SJSA1 (cell line): ENCODE results near the gene AFTPH. TPM values are rescaled to one million over a fixed set of nuclear protein-coding genes. Genes with fewer than 3 reads are reported as not detected.

Experiments
- DNase-seq, 2 experiments: peaks; one replicate each; pipeline ENCODE4 v3.0.0-alpha.2; 2015 to 2020; ENCODE audit warnings: low spot score in 2 of 2, low read depth in 1 of 2
- H3K27ac ChIP-seq: fragments of 250-450 bp; sonication (Bioruptor Pico); 2 replicates; pipeline ENCODE4 v1.5.1; 2020; ENCODE audit warnings: mild to moderate bottlenecking, moderate library complexity
- H3K27me3 ChIP-seq: fragments of 250-450 bp; sonication (Bioruptor Pico); replicated peaks from 2 replicates; pipeline ENCODE4 v1.5.1; 2020; ENCODE audit warnings: mild to moderate bottlenecking, moderate library complexity
- H3K36me3 ChIP-seq: fragments of 250-450 bp; sonication (Bioruptor Pico); 2 replicates; pipeline ENCODE4 v1.5.1; 2020; ENCODE audit warnings: mild to moderate bottlenecking
- H3K4me1 ChIP-seq: fragments of 250-450 bp; sonication (Bioruptor Pico); replicated peaks from 2 replicates; pipeline ENCODE4 v1.6.1; 2021; ENCODE audit warnings: mild to moderate bottlenecking
- H3K4me3 ChIP-seq: fragments of 250-450 bp; sonication (Bioruptor Pico); 2 replicates; pipeline ENCODE4 v1.5.1; 2020; ENCODE audit warnings: mild to moderate bottlenecking
- H3K9me3 ChIP-seq: fragments of 250-450 bp; sonication (Bioruptor Pico); replicated peaks from 2 replicates; pipeline ENCODE4 v1.5.1; 2020; ENCODE audit warnings: mild to moderate bottlenecking
- total RNA-seq: library from RNA; depleted of rRNA; stranded (reverse); fragments of >200 nt; shearing (Covaris generic); gene quantifications from 2 replicates; pipeline ENCODE4 v1.2.3, GENCODE V29; 2014

AFTPH gene
- total RNA-seq, 1 experiment from 2014 or later, result 24.4 TPM

- no peaks in the 10 kb centered on the region; the same call in 1 of the 2 replicates for H3K9me3 ChIP-seq
- no peak for DNase-seq
These were observed 109.0 kb downstream of the AFTPH start for GRCh38 chr2:64632835-64633819.

GRCh38 chr2:64634345-64635267, 110.5 kb downstream of the AFTPH start:
- Histone ChIP-seq H3K4me3 (no peak overlapping the region), H3K36me3 (peaks cover 75% of the 10 kb centered on the region), H3K9me3 (no peaks in the 10 kb centered on the region), H3K27ac (no peak overlapping the region), H3K27me3 (no peaks in the 10 kb centered on the region), H3K4me1 (no peaks in the 10 kb centered on the region)
- DNase-seq, result no peak

More at GRCh38 chr2:64632835-64633819, 109.0 kb downstream of the AFTPH start:
- Histone ChIP-seq H3K4me1 (no peaks in the 10 kb centered on the region), H3K27ac (no peak overlapping the region), H3K4me3 (no peak overlapping the region), H3K36me3 (peaks cover 75% of the 10 kb centered on the region), H3K27me3 (no peaks in the 10 kb centered on the region)

GRCh38 chr2:64635976-64636911, 112.1 kb downstream of the AFTPH start:
- Histone ChIP-seq H3K4me3 (no peak overlapping the region), H3K4me1 (peaks cover 9% of the 10 kb centered on the region), H3K27ac (no peak overlapping the region), H3K9me3 (no peaks in the 10 kb centered on the region), H3K27me3 (no peaks in the 10 kb centered on the region), H3K36me3 (peaks cover 64% of the 10 kb centered on the region)
- DNase-seq, result no peak

GRCh38 chr2:64637000-64637635, 113.0 kb downstream of the AFTPH start:
- no peak for DNase-seq
- Histone ChIP-seq H3K27me3 (no peaks in the 10 kb centered on the region), H3K36me3 (peaks cover 55% of the 10 kb centered on the region), H3K9me3 (no peaks in the 10 kb centered on the region), H3K4me1 (peaks cover 9% of the 10 kb centered on the region), H3K27ac (no peak overlapping the region), H3K4me3 (no peak overlapping the region)

- Histone ChIP-seq H3K27ac (no peak overlapping the region), H3K9me3 (no peaks in the 10 kb centered on the region), H3K27me3 (no peaks in the 10 kb centered on the region), H3K36me3 (peaks cover 47% of the 10 kb centered on the region), H3K4me1 (peaks cover 10% of the 10 kb centered on the region), H3K4me3 (no peak overlapping the region)
- no peak for DNase-seq
These were observed 113.8 kb downstream of the AFTPH start for GRCh38 chr2:64637931-64638330.

- Histone ChIP-seq H3K27ac (no peak overlapping the region), H3K4me1 (peaks cover 17% of the 10 kb centered on the region), H3K36me3 (peaks cover 40% of the 10 kb centered on the region), H3K9me3 (no peaks in the 10 kb centered on the region), H3K27me3 (no peaks in the 10 kb centered on the region), H3K4me3 (no peak overlapping the region)
- no peak for DNase-seq
These were observed 114.5 kb downstream of the AFTPH start for GRCh38 chr2:64638502-64639120.

GRCh38 chr2:64639691-64640090, 115.6 kb downstream of the AFTPH start:
- Histone ChIP-seq H3K27ac (no peak overlapping the region), H3K9me3 (no peaks in the 10 kb centered on the region), H3K36me3 (peaks cover 30% of the 10 kb centered on the region), H3K27me3 (no peaks in the 10 kb centered on the region), H3K4me3 (no peak overlapping the region), H3K4me1 (peaks cover 28% of the 10 kb centered on the region)
- DNase-seq, result no peak

GRCh38 chr2:64640153-64641044, 116.3 kb downstream of the AFTPH start:
- Histone ChIP-seq H3K36me3 (peaks cover 23% of the 10 kb centered on the region), H3K4me1 (peaks cover 35% of the 10 kb centered on the region), H3K9me3 (no peaks in the 10 kb centered on the region), H3K4me3 (no peak overlapping the region), H3K27ac (no peak overlapping the region), H3K27me3 (no peaks in the 10 kb centered on the region)
- DNase-seq, result no peak

- H3K9me3 ChIP-seq, result no peaks in the 10 kb centered on the region
- no peaks in the 10 kb centered on the region for H3K27me3 ChIP-seq
- DNase-seq, result no peak
- no peak overlapping the region for H3K4me3 ChIP-seq
- no peak overlapping the region for H3K27ac ChIP-seq
- H3K36me3 ChIP-seq, result peaks cover 11% of the 10 kb centered on the region
- H3K4me1 ChIP-seq, result peaks cover 47% of the 10 kb centered on the region
These were observed 117.5 kb downstream of the AFTPH start for GRCh38 chr2:64641599-64641998.
